Measurements from ENCODE around the gene DCBLD1.

The DCBLD1 gene

GRCh38 chr6:117509021-117509420, 26.5 kb downstream of the DCBLD1 start:
- Histone ChIP-seq H3K27me3 (ENCODE audit: insufficient read depth, low read length, poor library complexity, severe bottlenecking) (no peaks in the 10 kb centered on the region), H3K4me2 (ENCODE audit: low read depth, low read length, poor library complexity, severe bottlenecking) (no peak overlapping the region), H3K4me3 (ENCODE audit: low read length, poor library complexity, severe bottlenecking) (no peak overlapping the region), H3K36me3 (ENCODE audit: insufficient read depth, low read length) (no peaks in the 10 kb centered on the region), H3K4me1 (ENCODE audit: insufficient read depth, low read length, poor library complexity, severe bottlenecking) (no peaks in the 10 kb centered on the region), H3K79me2 (ENCODE audit: insufficient read depth, low read length) (no peaks in the 10 kb centered on the region), H2AFZ (ENCODE audit: low read length) (no peak overlapping the region), H3K9ac (ENCODE audit: low read depth, low read length, poor library complexity, severe bottlenecking) (no peak overlapping the region), H3K9me2 (replicated peaks; ENCODE audit: low read depth, low read length) (no peaks in the 10 kb centered on the region), H3F3A (ENCODE audit: low read depth) (no peaks in the 10 kb centered on the region), H3K9me3 (ENCODE audit: insufficient read depth, low read depth, low read length) (no peaks in the 10 kb centered on the region), H4K20me1 (ENCODE audit: insufficient read depth, low read length, poor library complexity, severe bottlenecking) (no peaks in the 10 kb centered on the region)
- TF ChIP-seq CTCF (conservative IDR thresholded peaks at IDR 0.05; ENCODE audit: low read length), result no peak
- TF ChIP-seq EZH2phosphoT487 (IDR thresholded peaks at IDR 0.05; ENCODE audit: borderline replicate concordance), result no peak

GRCh38 chr6:117512056-117512828, 29.8 kb downstream of the DCBLD1 start:
- Histone ChIP-seq H3K27me3 (ENCODE audit: insufficient read depth, low read length, poor library complexity, severe bottlenecking) (no peaks in the 10 kb centered on the region), H2AFZ (ENCODE audit: low read length) (no peak overlapping the region), H3F3A (ENCODE audit: low read depth) (no peaks in the 10 kb centered on the region), H3K4me3 (ENCODE audit: low read length, poor library complexity, severe bottlenecking) (no peak overlapping the region), H3K4me1 (ENCODE audit: insufficient read depth, low read length, poor library complexity, severe bottlenecking) (no peaks in the 10 kb centered on the region), H3K9ac (ENCODE audit: low read depth, low read length, poor library complexity, severe bottlenecking) (no peak overlapping the region), H3K79me2 (ENCODE audit: insufficient read depth, low read length) (no peaks in the 10 kb centered on the region), H3K4me2 (ENCODE audit: low read depth, low read length, poor library complexity, severe bottlenecking) (no peak overlapping the region), H3K9me3 (ENCODE audit: insufficient read depth, low read depth, low read length) (no peaks in the 10 kb centered on the region), H3K36me3 (ENCODE audit: insufficient read depth, low read length) (no peaks in the 10 kb centered on the region), H4K20me1 (ENCODE audit: insufficient read depth, low read length, poor library complexity, severe bottlenecking) (no peaks in the 10 kb centered on the region), H3K9me2 (replicated peaks; ENCODE audit: low read depth, low read length) (no peaks in the 10 kb centered on the region)
- TF ChIP-seq EZH2phosphoT487 (IDR thresholded peaks at IDR 0.05; ENCODE audit: borderline replicate concordance), result no peak
- TF ChIP-seq CTCF (conservative IDR thresholded peaks at IDR 0.05; ENCODE audit: low read length), result no peak

- H3K36me3 ChIP-seq (ENCODE audit: insufficient read depth, low read length), result no peaks in the 10 kb centered on the region
- no peaks in the 10 kb centered on the region for H3K9me3 ChIP-seq (ENCODE audit: insufficient read depth, low read depth, low read length)
- no peaks in the 10 kb centered on the region for H3F3A ChIP-seq (ENCODE audit: low read depth)
- H3K9me2 ChIP-seq (replicated peaks; ENCODE audit: low read depth, low read length), result no peaks in the 10 kb centered on the region
- no peaks in the 10 kb centered on the region for H4K20me1 ChIP-seq (ENCODE audit: insufficient read depth, low read length, poor library complexity, severe bottlenecking)
- TF ChIP-seq EZH2phosphoT487 (IDR thresholded peaks at IDR 0.05; ENCODE audit: borderline replicate concordance), result no peak
- no peak for TF ChIP-seq CTCF (conservative IDR thresholded peaks at IDR 0.05; ENCODE audit: low read length)
- no peak overlapping the region for H3K4me3 ChIP-seq (ENCODE audit: low read length, poor library complexity, severe bottlenecking)
- H3K79me2 ChIP-seq (ENCODE audit: insufficient read depth, low read length), result no peaks in the 10 kb centered on the region
- no peak overlapping the region for H3K9ac ChIP-seq (ENCODE audit: low read depth, low read length, poor library complexity, severe bottlenecking)
- H2AFZ ChIP-seq (ENCODE audit: low read length), result no peak overlapping the region
- no peak overlapping the region for H3K4me2 ChIP-seq (ENCODE audit: low read depth, low read length, poor library complexity, severe bottlenecking)
- H3K27me3 ChIP-seq (ENCODE audit: insufficient read depth, low read length, poor library complexity, severe bottlenecking), result no peaks in the 10 kb centered on the region
- no peaks in the 10 kb centered on the region for H3K4me1 ChIP-seq (ENCODE audit: insufficient read depth, low read length, poor library complexity, severe bottlenecking)
Measured at GRCh38 chr6:117512987-117513573, 30.6 kb downstream of the DCBLD1 start.

Data from Loucy (cell line).